Cerebellar nuclear complex (tissue), 1 donor: ENCODE results near the gene SMIM5.
A peak's percentile ranks its signal among the peaks of the same experiment; 100 is the strongest.
"Not testable (repeated sequence)": the region's sequence is repeated elsewhere in the genome, so short reads cannot be mapped to it uniquely, and the experiment has no call there.

ENCODE experiments used
- DNase-seq, 2 experiments: peaks; one replicate each; lab custom pipeline; 2025; lab: John Stamatoyannopoulos, UW

The SMIM5 gene

DNA sequence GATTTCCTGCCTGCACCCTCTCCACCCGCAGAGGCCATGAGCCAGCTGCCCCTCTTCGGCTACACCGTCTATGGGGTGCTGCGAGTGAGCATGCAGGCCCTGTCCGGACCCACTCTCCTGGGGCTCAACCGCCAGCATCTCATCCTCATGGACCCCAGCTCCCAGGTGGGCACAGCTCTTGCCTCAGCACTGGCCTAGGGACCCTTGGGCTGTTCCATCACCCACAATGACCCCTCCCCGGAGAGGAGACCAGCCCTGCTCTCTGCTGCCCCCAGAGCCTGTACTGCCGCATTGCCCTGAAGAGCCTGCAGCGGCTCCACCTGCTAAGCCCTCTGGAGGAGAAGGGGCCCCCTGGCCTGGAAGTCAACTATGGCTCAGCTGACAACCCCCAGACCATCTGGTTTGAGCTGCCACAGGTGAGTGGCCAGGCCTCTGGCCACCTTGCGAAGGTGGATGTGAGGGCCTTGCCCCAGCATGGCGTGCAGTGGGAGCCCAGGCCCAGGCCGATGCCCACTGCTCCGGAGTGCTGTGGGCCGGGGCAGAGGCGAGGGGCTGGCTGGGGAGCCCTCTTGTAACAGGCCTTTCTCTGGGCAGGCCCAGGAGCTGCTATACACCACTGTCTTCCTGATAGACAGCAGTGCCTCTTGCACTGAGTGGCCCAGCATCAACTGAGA is 7.3 kb upstream of the SMIM5 start:
- no peak for DNase-seq

- DNase-seq: no peak
Observed at GRCh38 chr17:75626496-75627038, 6.7 kb upstream of the SMIM5 start.

DNA sequence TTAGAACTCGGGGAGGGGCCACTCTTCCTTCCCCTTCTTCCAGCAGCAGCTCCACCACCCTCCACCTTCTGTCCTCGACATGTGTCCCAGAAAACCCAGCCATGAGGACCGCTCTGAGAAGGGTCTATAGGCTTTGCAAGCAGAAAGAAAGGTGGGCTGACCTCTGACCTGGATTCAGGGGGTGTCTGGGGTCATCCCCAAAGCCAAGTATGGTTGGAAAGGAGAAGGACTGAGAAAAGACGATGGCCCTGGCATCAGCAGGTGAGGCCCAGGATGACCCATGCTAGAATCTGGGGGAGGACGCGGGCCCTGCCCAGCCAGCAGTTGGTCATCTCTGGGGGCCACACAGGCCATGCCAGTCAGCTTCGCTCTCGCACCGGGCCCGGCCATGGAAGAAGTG is 6.1 kb upstream of the SMIM5 start:
- no peak for DNase-seq

DNA sequence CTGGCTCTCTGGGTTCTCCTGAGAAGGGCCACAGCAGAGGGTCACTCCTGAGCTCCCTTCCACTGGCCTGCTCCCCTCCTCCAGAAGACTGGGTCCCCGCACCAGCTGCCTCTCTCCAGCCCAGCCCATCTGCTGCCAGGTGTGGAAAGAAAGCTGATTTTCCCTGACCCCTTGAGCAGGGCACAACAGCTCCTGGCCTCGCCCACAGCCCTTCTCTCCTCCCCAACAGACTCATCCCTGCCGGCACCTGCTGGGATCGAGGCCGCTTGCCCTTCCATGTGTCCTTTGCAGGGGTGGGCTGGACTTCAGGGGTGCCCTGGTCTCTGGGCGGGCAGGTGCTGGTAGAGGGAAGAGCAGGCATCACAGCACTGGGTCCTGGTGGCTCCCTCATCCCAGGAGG is 4.8 kb upstream of the SMIM5 start:
- DNase-seq: no peak

DNA sequence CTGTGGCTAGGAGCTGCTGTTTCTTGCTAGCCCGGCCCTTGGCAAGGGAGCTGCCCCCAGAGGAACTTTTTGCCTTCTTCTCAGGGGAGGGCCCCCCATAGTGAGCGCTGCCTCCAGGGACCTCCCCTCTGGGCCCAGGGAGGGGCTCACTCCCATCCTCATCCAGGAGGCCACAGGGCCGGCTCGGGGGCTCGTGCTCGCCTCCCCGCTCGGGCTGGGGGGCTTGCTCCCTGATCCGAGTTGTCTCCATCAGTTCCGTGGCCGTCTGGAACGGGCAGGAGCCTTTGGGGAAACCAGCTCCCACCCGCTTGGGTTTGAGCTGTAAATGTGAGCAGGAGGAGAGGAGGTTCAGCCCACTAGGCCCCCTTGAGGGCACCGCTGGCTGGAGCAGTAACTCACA is 4.1 kb upstream of the SMIM5 start:
- no peak for DNase-seq

- DNase-seq: no peak
Observed at GRCh38 chr17:75630071-75630917, 2.9 kb upstream of the SMIM5 start.

GRCh38 chr17:75631353-75631752 is 1.9 kb upstream of the SMIM5 start:
- DNase-seq: no peak

DNA sequence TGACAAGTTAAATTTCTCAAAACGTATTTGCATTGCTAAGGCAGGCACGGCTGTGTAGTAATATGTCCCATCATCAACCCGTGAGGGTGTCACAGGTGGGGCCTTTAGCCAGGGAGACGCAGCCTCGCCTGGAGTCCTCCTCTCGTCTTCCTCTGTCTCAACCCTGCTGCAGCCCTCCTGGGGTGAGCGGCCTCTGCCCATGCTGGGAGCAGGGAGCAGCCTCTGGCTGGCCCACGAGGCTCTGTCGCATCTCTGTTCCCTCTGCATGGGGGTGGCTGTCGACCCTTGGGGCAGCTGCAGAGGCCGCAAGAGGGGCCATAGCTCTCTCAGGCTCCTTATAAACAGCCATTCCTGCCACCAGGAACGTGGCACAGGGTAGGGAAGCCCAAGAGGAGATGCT is 806 bp upstream of the SMIM5 start:
- no peak for DNase-seq

GRCh38 chr17:75633486-75634375 is 497 bp downstream of the SMIM5 start:
- DNase-seq: no peak

DNA sequence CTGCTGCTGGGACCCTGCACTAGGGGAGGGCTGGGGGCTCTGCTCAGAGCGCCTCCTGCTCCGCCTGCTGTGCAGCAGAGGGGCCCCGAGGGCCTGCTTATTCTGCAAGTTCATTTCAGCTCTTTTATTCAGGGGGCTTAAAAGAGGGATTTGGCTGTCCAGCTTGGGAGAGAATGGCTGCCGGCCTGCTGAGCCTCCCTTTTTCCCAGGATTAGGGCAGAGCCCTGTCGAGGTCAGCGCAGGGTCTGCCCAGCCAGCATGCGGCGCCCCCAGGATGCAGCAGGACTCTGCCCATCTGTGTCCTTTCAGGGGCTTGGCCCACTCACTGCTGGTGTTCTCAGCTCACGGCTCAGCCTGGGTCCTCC is 1.1 kb downstream of the SMIM5 start:
- DNase-seq: no peak

- no peak for DNase-seq
Observed at GRCh38 chr17:75634754-75635609, 1.7 kb downstream of the SMIM5 start.

- peak; percentile 76 to 84 for DNase-seq
Observed at GRCh38 chr17:75635610-75636202, 2.5 kb downstream of the SMIM5 start.

- no peak for DNase-seq
Observed at GRCh38 chr17:75636381-75637142, 3.3 kb downstream of the SMIM5 start.

- no peak for DNase-seq
Observed at GRCh38 chr17:75637143-75637538, 3.9 kb downstream of the SMIM5 start.

DNA sequence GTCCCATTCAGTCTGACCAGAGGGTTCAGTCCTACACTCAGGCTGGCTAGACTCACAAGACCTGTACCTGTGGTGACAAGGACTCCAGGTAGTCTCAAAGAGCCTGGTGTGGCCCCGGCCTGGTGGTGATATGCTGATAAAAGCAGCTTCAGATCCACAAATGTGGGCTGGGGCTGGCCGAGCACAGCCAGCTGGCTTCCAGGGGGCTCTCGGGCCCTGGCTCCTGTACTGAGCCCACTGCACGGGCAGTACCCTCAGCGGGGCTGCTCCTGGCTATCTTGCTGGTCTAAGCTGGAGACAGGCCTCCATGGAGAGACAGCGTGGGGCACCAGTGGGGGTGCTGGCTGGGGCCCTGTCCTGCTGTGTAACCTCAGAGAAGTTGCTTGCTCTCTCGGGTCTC is 4.3 kb downstream of the SMIM5 start:
- DNase-seq: no peak

- DNase-seq: not testable (repeated sequence)
Observed at GRCh38 chr17:75638039-75638438, 4.8 kb downstream of the SMIM5 start.

DNA sequence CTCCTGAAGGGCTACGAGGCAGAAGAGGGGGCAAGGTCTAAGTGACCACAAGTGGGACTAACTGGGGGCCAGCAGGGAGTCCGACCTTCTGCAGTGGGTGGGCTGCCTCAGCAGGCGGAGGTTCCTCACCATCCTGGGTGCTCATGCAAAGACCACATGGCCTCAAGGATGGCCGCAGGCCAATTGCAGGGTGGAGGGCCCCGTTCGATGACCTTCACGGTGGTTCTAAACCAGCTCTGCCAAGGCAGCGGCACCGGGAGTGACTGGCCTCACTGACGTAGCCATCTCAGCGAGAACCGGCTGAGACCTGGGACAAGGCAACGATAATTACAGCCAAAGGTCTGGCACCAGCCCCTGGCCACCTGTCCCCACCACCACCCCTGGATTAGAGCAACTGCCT is 5.7 kb downstream of the SMIM5 start:
- no peak for DNase-seq

DNA sequence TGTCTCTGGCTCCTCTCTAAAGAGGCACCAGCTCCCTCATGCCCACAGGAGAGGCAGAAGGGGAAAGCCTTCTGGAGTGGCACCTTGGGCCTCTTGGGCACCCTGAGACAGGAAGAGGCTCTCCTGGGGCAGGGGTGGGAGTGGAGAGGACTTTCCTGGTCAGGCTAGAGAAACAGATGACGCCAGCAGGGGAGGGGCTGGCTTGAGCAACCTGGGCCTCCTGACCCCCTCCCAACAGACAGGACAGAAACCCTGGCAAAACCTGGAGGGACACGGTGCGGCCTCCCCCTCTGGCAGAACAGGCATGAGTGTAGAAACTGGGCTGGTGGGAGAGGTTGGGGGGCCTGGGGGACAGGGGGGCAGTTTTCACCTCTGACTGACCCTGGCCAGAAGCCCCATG is 6.1 kb downstream of the SMIM5 start:
- DNase-seq: no peak

GRCh38 chr17:75639771-75640555 is 6.7 kb downstream of the SMIM5 start:
- DNase-seq: no peak
